Endothelial cell of umbilical vein (primary cell): ENCODE measurements around the gene CLDN3. TPM values are rescaled to one million over a fixed set of nuclear protein-coding genes. Genes with fewer than 3 reads are reported as not detected.

ENCODE experiments used
- BruUV-seq: library from RNA; stranded (reverse); fragments of 400-500 nt; replicated peaks from 2 replicates; lab custom pipeline; 2021; lab: Mats Ljungman, UMichigan
- CTCF ChIA-PET: fragments of 300-600, 350-600 bp; sonication (Branson Sonifier 250); formaldehyde crosslinking; loops from one replicate; lab custom pipeline; 2021; ENCODE audit warnings: antibody characterized with exemption, inconsistent platforms; lab: Charles Lee
- POLR2A ChIA-PET: fragments of 300-600, 350-600 bp; sonication (Branson Sonifier 250); formaldehyde crosslinking; loops from one replicate; lab custom pipeline; 2021; ENCODE audit warnings: antibody characterized with exemption, inconsistent platforms; lab: Charles Lee
- DNase-seq: peaks from one replicate; pipeline ENCODE4 v3.0.0-alpha.2; 2011; ENCODE audit warnings: low read depth, low spot score
- FAIRE-seq: peaks from 2 replicates; lab custom pipeline; 2011; peaks lifted over from hg19 to GRCh38; lab: Jason Lieb, UNC
- H2AFZ ChIP-seq: 2 replicates; pipeline ENCODE4 v1.6.0; 2012; ENCODE audit warnings: low read depth, low read length, control low read depth, inconsistent platforms
- H3K27ac ChIP-seq: 2 replicates; pipeline ENCODE4 v1.5.1; 2011; ENCODE audit warnings: low read depth, mild to moderate bottlenecking, control low read depth, low read length, moderate library complexity; ENCODE audit not compliant: insufficient read depth
- H3K27me3 ChIP-seq, 2 experiments: 2 replicates each; pipeline versions ENCODE4 v1.6.0 to v1.6.1; 2011; ENCODE audit warnings: low read length in 2 of 2, mixed read lengths in 1 of 2; ENCODE audit not compliant: control insufficient read depth in 2 of 2, insufficient read depth in 2 of 2
- H3K36me3 ChIP-seq, 2 experiments: 2 replicates in 1 of 2; 3 replicates in 1 of 2; pipeline ENCODE4 v1.5.1; 2011; ENCODE audit warnings: low read length in 2 of 2, mild to moderate bottlenecking in 1 of 2, moderate library complexity in 1 of 2; ENCODE audit not compliant: control insufficient read depth in 2 of 2, insufficient read depth in 2 of 2; ENCODE audit errors: extremely low read depth in 1 of 2
- H3K4me1 ChIP-seq: 3 replicates; pipeline ENCODE4 v1.5.1; 2011; ENCODE audit warnings: mild to moderate bottlenecking, low read length; ENCODE audit not compliant: control insufficient read depth, insufficient read depth; ENCODE audit errors: extremely low read depth
- H3K4me2 ChIP-seq: 2 replicates; pipeline ENCODE4 v1.6.1; 2011; ENCODE audit warnings: low read length, control low read depth, mixed read lengths; ENCODE audit not compliant: insufficient read depth
- H3K4me3 ChIP-seq, 3 experiments: fragments of 200-600 bp in 1 of 3; sonication (generic), shearing (Covaris generic) in 1 of 3; replicated peaks in 1 of 3; 2 replicates each; pipeline ENCODE4 v1.5.1; 2011 to 2016; ENCODE audit warnings: control low read depth in 3 of 3, low read length in 3 of 3, mild to moderate bottlenecking in 2 of 3, inconsistent platforms in 1 of 3, low read depth in 1 of 3, moderate library complexity in 1 of 3; ENCODE audit not compliant: insufficient read depth in 1 of 3
- H3K79me2 ChIP-seq: 2 replicates; pipeline ENCODE4 v1.6.0; 2012; ENCODE audit warnings: low read length, inconsistent platforms; ENCODE audit not compliant: control insufficient read depth, insufficient read depth
- H3K9ac ChIP-seq: replicated peaks from 2 replicates; pipeline ENCODE3; 2011; ENCODE audit warnings: low read length, control low read depth; ENCODE audit not compliant: insufficient read depth; ENCODE audit errors: extremely low read depth
- H3K9me1 ChIP-seq: replicated peaks from 3 replicates; pipeline ENCODE4 v1.6.0; 2011; ENCODE audit warnings: mild to moderate bottlenecking, low read length; ENCODE audit not compliant: control insufficient read depth, insufficient read depth; ENCODE audit errors: extremely low read depth
- H3K9me3 ChIP-seq: replicated peaks from 2 replicates; pipeline ENCODE4 v1.5.1; 2012; ENCODE audit warnings: low read length, inconsistent platforms; ENCODE audit not compliant: control insufficient read depth, insufficient read depth
- H4K20me1 ChIP-seq: replicated peaks from 2 replicates; pipeline ENCODE3; 2011; ENCODE audit warnings: mild to moderate bottlenecking, low read length; ENCODE audit not compliant: control insufficient read depth, insufficient read depth; ENCODE audit errors: extremely low read depth
- EZH2 ChIP-seq: IDR thresholded peaks from 2 replicates; pipeline ENCODE4 v1.6.1; 2012; ENCODE audit warnings: borderline replicate concordance, low read depth, mild to moderate bottlenecking, moderate library complexity, low read length, inconsistent platforms; ENCODE audit not compliant: severe bottlenecking
- FOS ChIP-seq: IDR thresholded peaks from 2 replicates; pipeline ENCODE4 v1.6.1; 2011; ENCODE audit warnings: mild to moderate bottlenecking, low read length, moderate library complexity, borderline replicate concordance; ENCODE audit not compliant: insufficient read depth
- GATA2 ChIP-seq: IDR thresholded peaks from 2 replicates; pipeline ENCODE4 v1.7.0; 2011; ENCODE audit warnings: low read depth, mild to moderate bottlenecking, moderate library complexity, mixed read lengths, low read length; ENCODE audit not compliant: insufficient read length, insufficient read depth
- JUN ChIP-seq: IDR thresholded peaks from 2 replicates; pipeline ENCODE4 v1.6.1; 2011; ENCODE audit warnings: borderline replicate concordance, low read depth; ENCODE audit not compliant: insufficient read length, insufficient read depth
- MAX ChIP-seq: IDR thresholded peaks from 2 replicates; pipeline ENCODE4 v1.6.1; 2011; ENCODE audit not compliant: insufficient read depth, insufficient read length
- MYC ChIP-seq: IDR thresholded peaks from one replicate; pipeline ENCODE4 v1.6.1; 2011; ENCODE audit warnings: mild to moderate bottlenecking, low read depth, low read length
- POLR2A ChIP-seq: IDR thresholded peaks from 2 replicates; pipeline ENCODE4 v1.6.1; 2012; ENCODE audit warnings: low read depth, mild to moderate bottlenecking, control low read depth, low read length
- POLR2AphosphoS5 ChIP-seq: IDR thresholded peaks from 2 replicates; pipeline ENCODE4 v1.6.1; 2012; ENCODE audit warnings: low read depth, mild to moderate bottlenecking, control low read depth, low read length, moderate library complexity; ENCODE audit not compliant: insufficient read depth
- dilution Hi-C: fragments of 300-500 bp; cut with MboI; formaldehyde crosslinking; loops from one replicate; pipeline ENCODE4 v1.15.0; 2019; ENCODE audit warnings: low sequenced_read_pairs; ENCODE audit not compliant: extremely low pct_ligation_motif_present
- intact Hi-C: fragments of 100-400 bp; cut with micrococcal nuclease; formaldehyde crosslinking; loops from one replicate; pipeline ENCODE4 v1.10.0; 2022
- polyA plus RNA-seq, 4 experiments: library from polyadenylated mRNA; depleted of rRNA in 3 of 4; stranded (reverse) in 3 of 4; unstranded in 1 of 4; fragments of >200 nt; gene quantifications; 2 replicates each; pipeline versions ENCODE4 v1.2.1 to v1.2.3, GENCODE V29; 2011 to 2012; ENCODE audit warnings: missing spikeins in 1 of 4
- total RNA-seq: library from RNA; stranded (reverse); gene quantifications from 2 replicates; pipeline ENCODE4 v1.2.3, GENCODE V29; 2021
- TF ChIP-seq, protein P1 (sequence below), 2 donors: IDR thresholded peaks; 1 replicate in 1 of 2; 2 replicates in 1 of 2; pipeline ENCODE4 v1.5.1; 2011; ENCODE audit warnings: low read length in 2 of 2, mild to moderate bottlenecking in 2 of 2, moderate library complexity in 2 of 2, control low read depth in 1 of 2, inconsistent platforms in 1 of 2, low read depth in 1 of 2; ENCODE audit not compliant: insufficient read depth in 1 of 2; ENCODE audit errors: extremely low read depth in 1 of 2

The CLDN3 gene
- total and polyA plus RNA-seq, 2 donors (not counting 3 experiments of a cell fraction or from before 2014, with no cell fraction given): 0.62 to 1.9 TPM

DNA sequence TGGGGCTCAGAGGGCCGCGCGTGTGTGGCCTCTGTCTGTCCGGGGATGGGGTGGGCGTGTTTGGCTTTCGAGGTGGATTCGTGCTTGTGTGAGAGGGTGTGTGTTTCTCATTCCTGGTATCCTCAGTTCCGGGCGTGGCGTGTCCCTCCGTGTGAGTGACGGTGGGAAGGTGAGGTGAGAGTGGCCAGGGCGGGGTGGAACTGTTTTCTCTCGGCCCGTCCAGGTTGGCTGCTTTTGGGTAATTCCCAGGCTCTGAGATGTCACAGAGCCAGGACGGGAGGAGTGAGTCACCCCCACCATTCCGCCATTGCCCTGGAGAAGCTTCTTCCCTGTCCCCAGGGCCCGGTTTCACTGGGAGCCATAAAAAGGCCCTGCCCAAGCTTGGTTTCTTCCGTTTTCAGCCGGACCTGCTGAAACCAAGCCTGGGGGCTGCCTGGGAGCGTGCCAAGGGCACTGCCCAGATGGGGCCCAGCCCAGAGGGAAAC is 39.4 kb upstream of the CLDN3 start:
- H3K27me3 ChIP-seq: no peaks in the 10 kb centered on the region
- FAIRE-seq (no peak), DNase-seq (no peak)
- ChIA-PET POLR2A (no interaction called here), CTCF (interaction anchor here (0.8 to 7.7 kb wide), 3 partner anchors 9 to 217 kb away, joined by 3 to 110 read pairs (median 15); no protein-coding TSS in a partner anchor)
- no peaks in the 10 kb centered on the region for H3K4me1 ChIP-seq
- dilution Hi-C loops: no loop called here
- H2AFZ ChIP-seq: no peak overlapping the region
- H3K4me2 ChIP-seq: no peak overlapping the region
- H3K9ac ChIP-seq: no peak overlapping the region
- H3K9me3 ChIP-seq: no peaks in the 10 kb centered on the region
- H3K79me2 ChIP-seq: no peaks in the 10 kb centered on the region
- H3K36me3 ChIP-seq: no peaks in the 10 kb centered on the region
- intact Hi-C loops: no loop called here
- no peak overlapping the region for H3K4me3 ChIP-seq
- TF ChIP-seq POLR2AphosphoS5 (no peak), EZH2 (no peak), MAX (no peak), MYC (no peak), POLR2A (no peak), JUN (no peak), FOS (no peak), GATA2 (no peak)
- TF ChIP-seq, protein P1, sequence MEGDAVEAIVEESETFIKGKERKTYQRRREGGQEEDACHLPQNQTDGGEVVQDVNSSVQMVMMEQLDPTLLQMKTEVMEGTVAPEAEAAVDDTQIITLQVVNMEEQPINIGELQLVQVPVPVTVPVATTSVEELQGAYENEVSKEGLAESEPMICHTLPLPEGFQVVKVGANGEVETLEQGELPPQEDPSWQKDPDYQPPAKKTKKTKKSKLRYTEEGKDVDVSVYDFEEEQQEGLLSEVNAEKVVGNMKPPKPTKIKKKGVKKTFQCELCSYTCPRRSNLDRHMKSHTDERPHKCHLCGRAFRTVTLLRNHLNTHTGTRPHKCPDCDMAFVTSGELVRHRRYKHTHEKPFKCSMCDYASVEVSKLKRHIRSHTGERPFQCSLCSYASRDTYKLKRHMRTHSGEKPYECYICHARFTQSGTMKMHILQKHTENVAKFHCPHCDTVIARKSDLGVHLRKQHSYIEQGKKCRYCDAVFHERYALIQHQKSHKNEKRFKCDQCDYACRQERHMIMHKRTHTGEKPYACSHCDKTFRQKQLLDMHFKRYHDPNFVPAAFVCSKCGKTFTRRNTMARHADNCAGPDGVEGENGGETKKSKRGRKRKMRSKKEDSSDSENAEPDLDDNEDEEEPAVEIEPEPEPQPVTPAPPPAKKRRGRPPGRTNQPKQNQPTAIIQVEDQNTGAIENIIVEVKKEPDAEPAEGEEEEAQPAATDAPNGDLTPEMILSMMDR (IDR thresholded peaks at IDR 0.05; ENCODE audit: extremely low read depth in 1 of 2, insufficient read depth in 1 of 2, low read depth in 1 of 2, low read length in 2 of 2): no peak
- H4K20me1 ChIP-seq: no peaks in the 10 kb centered on the region
- BruUV-seq: no TSS peak
- H3K9me1 ChIP-seq: no peaks in the 10 kb centered on the region
- H3K27ac ChIP-seq: no peak overlapping the region
